Vagina (tissue), 2 donors: ENCODE data around the gene TRAF3IP1.

ENCODE experiments used
- POLR2A ChIP-seq, 2 donors: fragments of 450-650 bp; IDR thresholded peaks; one replicate each; pipeline ENCODE4 v1.6.1; 2017; ENCODE audit warnings: antibody characterized with exemption in 2 of 2, mild to moderate bottlenecking in 2 of 2, moderate library complexity in 2 of 2
- POLR2AphosphoS5 ChIP-seq, 2 donors: sonication (generic); formaldehyde crosslinking; IDR thresholded peaks; one replicate each; pipeline ENCODE4 v1.9.0; 2017; ENCODE audit warnings: antibody characterized with exemption in 2 of 2, mild to moderate bottlenecking in 2 of 2, low read depth in 1 of 2; ENCODE audit not compliant: insufficient read depth in 1 of 2
- TF ChIP-seq, protein P1 (sequence below), 3 experiments: fragments of 450-650 bp in 2 of 3; fragments of 200-600 bp in 1 of 3; sonication (generic) in 1 of 3; IDR thresholded peaks; one replicate each; pipeline ENCODE4 v1.5.1; 2017 to 2019; ENCODE audit warnings: antibody characterized with exemption in 3 of 3, mild to moderate bottlenecking in 2 of 3, moderate library complexity in 2 of 3

DNA sequence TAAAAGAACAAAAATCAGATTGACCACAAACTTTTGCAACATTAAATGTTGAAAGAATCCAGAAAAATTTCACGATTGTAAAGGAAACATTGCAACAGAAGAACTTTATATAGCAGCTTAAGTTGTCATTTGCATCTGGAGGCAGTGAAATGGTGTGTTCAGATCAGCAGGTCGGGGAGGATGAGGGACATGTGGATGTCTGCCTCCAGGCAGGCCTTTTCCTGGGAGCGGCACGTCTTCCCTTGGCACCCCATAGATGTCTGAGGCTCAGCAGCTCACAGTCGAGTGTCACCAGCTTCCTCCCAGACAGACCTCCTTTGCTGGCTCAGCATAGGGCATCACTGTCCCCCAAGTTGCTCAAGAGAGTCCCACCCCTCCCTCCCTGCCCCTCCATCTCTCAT is 62.1 kb downstream of the TRAF3IP1 start:
- TF ChIP-seq POLR2A (IDR thresholded peaks at IDR 0.05): no peak
- TF ChIP-seq, protein P1, sequence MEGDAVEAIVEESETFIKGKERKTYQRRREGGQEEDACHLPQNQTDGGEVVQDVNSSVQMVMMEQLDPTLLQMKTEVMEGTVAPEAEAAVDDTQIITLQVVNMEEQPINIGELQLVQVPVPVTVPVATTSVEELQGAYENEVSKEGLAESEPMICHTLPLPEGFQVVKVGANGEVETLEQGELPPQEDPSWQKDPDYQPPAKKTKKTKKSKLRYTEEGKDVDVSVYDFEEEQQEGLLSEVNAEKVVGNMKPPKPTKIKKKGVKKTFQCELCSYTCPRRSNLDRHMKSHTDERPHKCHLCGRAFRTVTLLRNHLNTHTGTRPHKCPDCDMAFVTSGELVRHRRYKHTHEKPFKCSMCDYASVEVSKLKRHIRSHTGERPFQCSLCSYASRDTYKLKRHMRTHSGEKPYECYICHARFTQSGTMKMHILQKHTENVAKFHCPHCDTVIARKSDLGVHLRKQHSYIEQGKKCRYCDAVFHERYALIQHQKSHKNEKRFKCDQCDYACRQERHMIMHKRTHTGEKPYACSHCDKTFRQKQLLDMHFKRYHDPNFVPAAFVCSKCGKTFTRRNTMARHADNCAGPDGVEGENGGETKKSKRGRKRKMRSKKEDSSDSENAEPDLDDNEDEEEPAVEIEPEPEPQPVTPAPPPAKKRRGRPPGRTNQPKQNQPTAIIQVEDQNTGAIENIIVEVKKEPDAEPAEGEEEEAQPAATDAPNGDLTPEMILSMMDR (IDR thresholded peaks at IDR 0.05): peak in 1 of 3 experiments; percentile 6
- TF ChIP-seq POLR2AphosphoS5 (IDR thresholded peaks at IDR 0.05; ENCODE audit: insufficient read depth in 1 of 2, low read depth in 1 of 2): no peak
